MM.1S (cell line): ENCODE data around the gene GNLY.

Experiments used
- DNase-seq: peaks from one replicate; pipeline ENCODE4 v3.0.0-alpha.2; 2015
- H2AFZ ChIP-seq: fragments of 300-600 bp; sonication (generic); 2 replicates; pipeline ENCODE4 v1.6.0; 2016; ENCODE audit warnings: antibody characterized with exemption, low read length
- H3F3A ChIP-seq: fragments of 300-600 bp; sonication (generic); 2 replicates; pipeline ENCODE4 v1.6.1; 2016; ENCODE audit warnings: mild to moderate bottlenecking, antibody characterized with exemption, low read length, moderate library complexity, mixed read lengths; ENCODE audit not compliant: insufficient read depth
- H3K27ac ChIP-seq: fragments of 300-600 bp; sonication (generic); 2 replicates; pipeline ENCODE4 v1.5.1; 2016; ENCODE audit warnings: mild to moderate bottlenecking, low read length
- H3K27me3 ChIP-seq: fragments of 300-600 bp; sonication (generic); replicated peaks from 2 replicates; pipeline ENCODE4 v1.6.0; 2016; ENCODE audit warnings: low read length; ENCODE audit not compliant: insufficient read depth
- H3K36me3 ChIP-seq: fragments of 300-600 bp; sonication (generic); replicated peaks from 2 replicates; pipeline ENCODE4 v1.6.1; 2016; ENCODE audit warnings: mild to moderate bottlenecking, low read length, mixed read lengths; ENCODE audit not compliant: insufficient read depth
- H3K4me1 ChIP-seq: fragments of 300-600 bp; sonication (generic); 2 replicates; pipeline ENCODE4 v1.6.1; 2016; ENCODE audit warnings: low read length, mixed read lengths
- H3K4me2 ChIP-seq: fragments of 300-600 bp; sonication (generic); 2 replicates; pipeline ENCODE4 v1.6.0; 2016; ENCODE audit warnings: low read depth, low read length
- H3K4me3 ChIP-seq: fragments of 300-600 bp; sonication (generic); 2 replicates; pipeline ENCODE4 v1.5.1; 2016; ENCODE audit warnings: low read length, mixed read lengths
- H3K79me2 ChIP-seq: fragments of 300-600 bp; sonication (generic); 2 replicates; pipeline ENCODE4 v1.6.1; 2016; ENCODE audit warnings: mixed run types, low read length, mixed read lengths
- H3K9ac ChIP-seq: fragments of 300-600 bp; sonication (generic); 2 replicates; pipeline ENCODE4 v1.6.1; 2016; ENCODE audit warnings: low read length, mixed read lengths
- H3K9me2 ChIP-seq: fragments of 300-600 bp; sonication (generic); replicated peaks from 2 replicates; pipeline ENCODE4 v1.6.1; 2016; ENCODE audit warnings: mild to moderate bottlenecking, low read length, mixed read lengths; ENCODE audit not compliant: insufficient read depth
- H3K9me3 ChIP-seq: fragments of 300-600 bp; sonication (generic); replicated peaks from 2 replicates; pipeline ENCODE4 v1.6.1; 2016; ENCODE audit warnings: mild to moderate bottlenecking, low read length, mixed read lengths; ENCODE audit not compliant: insufficient read depth
- H4K20me1 ChIP-seq: fragments of 300-600 bp; sonication (generic); 2 replicates; pipeline ENCODE4 v1.6.1; 2016; ENCODE audit warnings: mild to moderate bottlenecking, low read length, moderate library complexity, mixed read lengths; ENCODE audit not compliant: insufficient read depth
- CTCF ChIP-seq: fragments of 300-600 bp; sonication (generic); IDR thresholded peaks from 2 replicates; pipeline ENCODE4 v1.5.1; 2016; ENCODE audit warnings: antibody characterized with exemption, low read length, mixed read lengths
- EZH2 ChIP-seq: fragments of 300-600 bp; sonication (generic); optimal IDR thresholded peaks from 2 replicates; pipeline ENCODE3; 2017; ENCODE audit warnings: low read depth, mild to moderate bottlenecking, antibody characterized with exemption, low read length, mixed read lengths
- EZH2phosphoT487 ChIP-seq: fragments of 300-600 bp; sonication (generic); IDR thresholded peaks from 2 replicates; pipeline ENCODE4 v1.6.1; 2018; ENCODE audit warnings: antibody characterized with exemption, low read length

The GNLY gene

GRCh38 chr2:85647823-85648526 lies 46.2 kb upstream of the GNLY start:
- H3K27ac ChIP-seq = no peak overlapping the region
- no peaks in the 10 kb centered on the region for H4K20me1 ChIP-seq
- H3K79me2 ChIP-seq = peaks cover 26% of the 10 kb centered on the region
- no peaks in the 10 kb centered on the region for H3K9me2 ChIP-seq
- H3K4me3 ChIP-seq = no peak overlapping the region
- no peak overlapping the region for H2AFZ ChIP-seq
- no peak for DNase-seq
- no peak for TF ChIP-seq CTCF
- TF ChIP-seq EZH2phosphoT487 = no peak
- H3K36me3 ChIP-seq = peaks cover 24% of the 10 kb centered on the region
- no peak overlapping the region for H3K4me2 ChIP-seq
- H3K9ac ChIP-seq = no peak overlapping the region
- H3K9me3 ChIP-seq = no peaks in the 10 kb centered on the region
- peaks cover 1% of the 10 kb centered on the region; the same call in 1 of the 2 replicates for H3F3A ChIP-seq
- H3K27me3 ChIP-seq = no peaks in the 10 kb centered on the region
- H3K4me1 ChIP-seq = peaks cover 5% of the 10 kb centered on the region; the same call in 1 of the 2 replicates

- H3F3A ChIP-seq = no peaks in the 10 kb centered on the region
- no peaks in the 10 kb centered on the region for H3K9me2 ChIP-seq
- H2AFZ ChIP-seq = no peak overlapping the region
- no peaks in the 10 kb centered on the region for H3K27me3 ChIP-seq
- H3K27ac ChIP-seq = no peak overlapping the region
- DNase-seq = peak; percentile 20
- peaks cover 24% of the 10 kb centered on the region for H3K36me3 ChIP-seq
- no peaks in the 10 kb centered on the region for H4K20me1 ChIP-seq
- peaks cover 22% of the 10 kb centered on the region for H3K79me2 ChIP-seq
- peak; percentile 40 for TF ChIP-seq CTCF
- TF ChIP-seq EZH2 = no peak
- no peaks in the 10 kb centered on the region for H3K9me3 ChIP-seq
- H3K4me2 ChIP-seq = no peak overlapping the region
- H3K9ac ChIP-seq = no peak overlapping the region
- H3K4me3 ChIP-seq = no peak overlapping the region
- H3K4me1 ChIP-seq = no peaks in the 10 kb centered on the region
Measured at GRCh38 chr2:85648619-85649018, 45.5 kb upstream of the GNLY start.

GRCh38 chr2:85649201-85650190 lies 44.7 kb upstream of the GNLY start:
- Histone ChIP-seq H3K4me2 (no peak overlapping the region), H3K27me3 (no peaks in the 10 kb centered on the region), H3F3A (no peaks in the 10 kb centered on the region), H4K20me1 (0 out of 2 replicates have a peak, but pooled peaks cover 3% of the 10 kb centered on the region), H3K4me1 (no peaks in the 10 kb centered on the region), H3K4me3 (no peak overlapping the region), H3K9ac (no peak overlapping the region), H3K9me3 (no peaks in the 10 kb centered on the region), H3K36me3 (peaks cover 23% of the 10 kb centered on the region), H3K79me2 (peaks cover 14% of the 10 kb centered on the region), H2AFZ (no peak overlapping the region), H3K9me2 (no peaks in the 10 kb centered on the region), H3K27ac (no peak overlapping the region)
- TF ChIP-seq CTCF = no peak
- TF ChIP-seq EZH2 = no peak
- no peak for TF ChIP-seq EZH2phosphoT487
- no peak for DNase-seq
